GM19395 (cell line): ENCODE results near the gene CTSS.
A peak's percentile ranks its signal among the peaks of the same experiment; 100 is the strongest.
"Not testable (repeated sequence)": the region's sequence is repeated elsewhere in the genome, so short reads cannot be mapped to it uniquely, and the experiment has no call there.

Experiments
- ATAC-seq: cut with Tn5 transposase; IDR thresholded peaks from one replicate; pipeline ENCODE4 v1.9.1; 2021; ENCODE audit warnings: mild to moderate bottlenecking, moderate library complexity; ENCODE audit not compliant: unreplicated experiment

CTSS gene

DNA sequence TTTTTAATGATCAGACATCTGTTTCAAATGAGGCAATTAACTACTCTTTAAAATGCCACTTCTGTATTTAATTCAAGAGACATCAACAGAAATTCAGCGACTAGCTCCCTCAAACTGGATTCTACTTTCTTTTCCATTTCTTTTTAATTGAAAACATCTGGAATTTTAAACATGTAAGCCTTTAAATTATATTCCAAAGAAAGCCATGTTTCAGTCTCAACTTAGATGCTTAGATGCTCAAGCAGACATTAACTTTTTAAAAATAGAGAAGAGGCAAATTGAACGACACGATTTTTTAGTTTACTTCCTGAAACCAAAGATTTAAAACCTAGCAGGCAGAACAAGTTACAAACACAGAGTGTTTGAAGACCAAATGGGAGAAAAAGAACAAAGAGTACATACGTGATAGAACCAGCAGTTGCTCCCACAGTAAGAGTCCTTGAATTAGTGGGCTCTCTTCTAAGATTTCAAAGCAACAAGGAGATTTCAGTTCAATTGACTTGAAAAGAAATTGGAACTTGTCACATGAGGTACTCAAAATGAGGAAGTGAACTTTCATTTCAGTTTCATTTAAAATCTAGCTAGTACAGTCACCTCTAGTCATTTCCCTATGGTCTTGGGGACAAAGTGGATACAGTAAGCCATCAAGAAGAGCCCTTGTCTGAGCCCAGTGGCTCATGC is at the start of gene CTSS:
Gene CTSS, minus strand, starts transcription at position 483 of the 681 bp plus-strand sequence. CDS start 1,015 bp downstream, outside the sequence.
- ATAC-seq = peak; percentile 84

DNA sequence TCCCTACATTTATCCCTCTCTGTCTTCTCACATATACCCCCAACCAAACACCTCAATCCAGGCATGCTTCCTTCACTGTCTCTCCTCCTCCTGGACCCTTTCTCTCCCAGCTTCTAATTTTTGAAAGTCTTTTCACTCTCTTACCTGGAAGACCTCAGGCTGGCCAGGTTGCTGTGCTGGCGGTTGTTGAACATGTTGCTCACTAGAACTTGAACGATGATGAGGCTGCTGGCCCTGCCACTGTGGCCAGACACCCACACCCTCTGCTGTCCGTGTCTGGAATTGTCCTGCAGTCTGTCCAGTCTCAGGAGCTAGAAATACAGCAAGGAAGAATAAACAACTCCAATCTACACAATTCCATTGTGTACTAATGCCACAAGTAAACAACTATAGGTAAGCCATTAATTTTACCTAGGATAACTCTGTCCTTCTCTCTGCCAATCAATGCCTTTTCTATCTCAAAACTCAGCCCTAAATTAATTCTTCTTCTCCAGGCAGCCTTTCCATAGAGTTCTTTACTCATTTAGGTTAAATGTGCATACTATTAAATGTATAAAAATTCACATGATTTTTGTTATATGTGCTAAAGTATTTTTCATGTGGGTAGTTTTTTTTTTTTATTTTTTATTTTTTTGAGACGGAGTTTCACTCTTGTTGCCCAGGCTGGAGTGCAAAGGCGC is 47.6 kb upstream of the CTSS start:
- no peak for ATAC-seq

DNA sequence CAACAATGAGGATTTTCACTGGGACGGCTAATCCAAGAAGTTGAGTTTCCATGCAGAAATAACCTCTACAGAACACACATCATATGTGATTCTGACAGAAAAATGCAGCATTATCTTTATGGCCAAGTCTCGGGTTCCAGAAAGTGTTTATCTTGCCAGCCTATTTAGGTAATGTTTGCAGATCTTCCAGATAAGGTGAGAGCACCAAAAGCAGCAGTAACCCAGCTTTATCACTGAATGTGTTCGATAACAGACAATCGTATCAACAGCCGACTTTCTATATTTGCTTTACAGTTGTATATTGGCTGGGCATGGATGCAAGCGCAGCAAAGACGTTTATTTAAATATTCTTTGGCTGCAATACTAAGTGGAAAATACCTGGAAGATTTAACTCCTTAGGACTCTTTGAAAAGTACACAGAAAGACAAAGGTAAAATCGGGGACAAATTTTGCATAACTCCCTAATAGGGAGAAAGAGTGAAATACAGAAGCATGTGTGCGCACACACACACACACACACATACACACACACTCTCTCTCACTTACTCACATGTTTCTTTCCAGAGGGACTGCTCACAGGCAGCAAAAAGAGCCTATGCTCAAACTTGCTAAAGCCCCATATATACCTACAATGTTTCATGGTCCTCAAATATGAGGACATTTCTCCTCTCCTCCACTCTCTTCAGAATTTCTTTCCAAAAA is 45.5 kb upstream of the CTSS start:
- ATAC-seq = no peak

DNA sequence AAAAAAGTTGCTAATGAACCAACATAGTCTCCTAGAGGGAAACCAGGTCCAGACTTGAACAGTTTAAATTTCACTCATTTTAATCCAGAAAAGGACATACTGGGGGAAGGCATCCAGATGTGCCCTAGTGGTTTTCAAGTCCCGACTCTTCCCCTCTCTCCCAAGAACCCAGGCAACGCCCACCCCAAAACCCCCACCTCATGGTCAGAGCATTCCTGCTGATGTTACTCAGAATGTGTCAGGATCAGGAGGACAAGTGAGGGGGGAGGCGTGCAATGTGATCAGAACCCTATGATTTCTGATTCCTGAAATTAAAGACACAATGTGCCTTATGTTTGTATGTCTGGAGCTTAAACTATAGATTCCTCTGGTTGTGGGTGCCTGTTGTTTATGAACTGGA is 44.1 kb upstream of the CTSS start:
- ATAC-seq = no peak

DNA sequence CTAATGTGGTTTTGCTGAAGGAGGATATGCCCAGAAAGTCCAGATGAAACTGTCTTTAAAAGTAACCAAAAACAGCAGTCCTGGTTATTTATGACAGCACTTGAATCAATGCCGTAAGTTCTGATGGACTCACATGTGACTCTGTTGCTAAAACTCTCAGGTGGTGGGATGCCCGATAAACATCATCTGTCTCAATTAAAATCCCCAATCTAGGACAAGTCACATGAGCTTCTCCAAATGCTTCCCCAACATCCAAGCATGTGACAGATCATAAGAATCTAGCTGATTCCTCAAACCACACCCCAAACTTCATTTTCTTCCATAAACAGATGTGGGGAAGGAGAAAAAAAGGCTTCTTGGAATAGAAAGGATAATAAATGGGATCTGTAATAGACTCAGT is 43.3 kb upstream of the CTSS start:
- no peak for ATAC-seq

DNA sequence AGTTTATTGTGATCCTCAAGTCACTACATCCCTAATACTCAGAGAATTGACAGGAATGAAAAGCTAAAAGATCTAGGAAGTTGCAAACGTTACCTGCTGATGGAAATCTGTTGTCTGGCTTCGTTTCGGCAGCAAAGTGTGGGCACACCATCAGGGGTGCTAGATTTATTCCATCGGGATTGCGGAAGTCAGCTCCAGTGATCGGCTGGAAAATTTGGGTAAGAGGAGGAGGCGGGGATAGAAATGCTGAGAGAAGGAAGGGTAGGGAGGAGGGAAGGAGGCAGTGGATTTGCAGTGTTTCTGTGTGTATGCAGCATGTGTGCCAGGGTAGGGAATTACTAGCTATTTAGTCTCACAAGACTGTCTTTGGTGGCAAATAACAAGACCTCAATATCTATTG is 42.5 kb upstream of the CTSS start, which contains the start of gene CTSK:
Gene CTSK, minus strand, starts transcription at position 140 of the 400 bp plus-strand sequence. CDS start 1,455 bp downstream, outside the sequence.
- no peak for ATAC-seq

DNA sequence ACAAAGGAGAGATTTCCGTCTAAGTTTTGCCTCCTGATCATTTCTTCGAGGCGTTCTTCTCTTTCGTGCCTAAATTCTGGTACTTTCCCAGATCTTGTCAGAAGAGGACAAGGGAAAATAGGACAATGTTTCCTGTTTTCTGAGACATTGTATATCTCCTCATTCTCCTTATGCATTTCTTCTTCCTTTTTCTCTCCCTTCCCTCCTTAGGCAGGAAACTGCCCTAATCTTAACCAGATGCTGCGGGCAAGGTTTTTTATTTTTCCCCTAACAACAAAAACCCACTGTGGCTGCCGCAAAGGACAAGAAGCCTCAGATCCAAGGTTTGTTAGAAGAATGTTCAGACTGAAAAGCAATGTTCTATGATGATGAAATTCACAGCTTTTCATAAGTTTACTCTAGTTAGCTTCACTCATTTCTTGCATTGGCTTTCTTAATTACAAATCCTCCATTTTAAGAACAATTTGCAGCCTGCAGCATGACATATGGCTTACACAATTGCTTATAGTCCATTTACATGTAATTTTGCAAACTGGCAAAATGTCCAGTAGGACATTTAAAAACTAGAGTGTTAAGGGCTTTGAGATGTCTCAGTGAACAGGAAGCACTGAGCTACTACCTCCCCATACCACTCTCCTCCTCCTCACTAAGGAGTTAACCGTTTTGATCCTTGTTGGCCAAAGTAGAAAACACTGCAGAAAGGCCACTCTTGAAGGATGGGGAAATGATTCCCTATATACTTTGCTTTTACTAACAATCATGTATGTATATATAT is 41.9 kb upstream of the CTSS start:
- ATAC-seq = no peak

DNA sequence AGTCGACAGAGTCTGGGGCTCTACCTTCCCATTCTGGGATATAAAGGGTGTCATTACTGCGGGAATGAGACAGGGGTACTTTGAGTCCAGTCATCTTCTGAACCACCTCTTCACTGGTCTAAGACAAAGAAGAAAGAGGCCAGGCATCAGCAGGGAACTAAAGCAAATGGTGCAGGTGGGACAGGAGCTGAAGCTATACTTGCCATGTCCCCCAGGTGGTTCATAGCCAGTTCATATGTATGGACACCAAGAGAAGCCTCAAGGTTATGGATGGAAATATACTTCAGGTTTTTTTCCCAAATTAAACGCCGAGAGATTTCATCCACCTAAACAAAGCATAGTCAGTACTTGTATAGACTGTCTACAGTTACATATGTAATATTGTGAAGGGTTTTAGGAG is 40.3 kb upstream of the CTSS start:
- no peak for ATAC-seq

DNA sequence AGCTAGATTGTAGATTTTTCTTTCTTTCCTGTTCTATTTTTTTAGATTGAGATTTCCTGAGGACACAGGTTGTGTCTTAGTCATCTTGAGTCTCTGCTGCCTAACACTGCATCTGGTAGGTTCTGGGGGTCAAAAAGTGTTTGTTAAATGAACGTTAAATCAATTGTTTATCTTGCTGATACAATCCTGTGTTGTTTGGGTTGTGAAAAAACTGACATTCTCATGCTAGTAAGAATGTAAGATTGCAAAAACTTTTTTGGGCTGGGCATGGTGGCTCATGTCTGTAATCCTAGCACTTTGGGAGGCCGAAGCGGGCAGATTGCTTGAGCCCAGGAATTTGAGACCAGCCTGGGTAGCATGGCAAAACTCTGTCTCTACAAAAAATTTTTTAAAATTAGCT is 39.1 kb upstream of the CTSS start:
- ATAC-seq = no peak

DNA sequence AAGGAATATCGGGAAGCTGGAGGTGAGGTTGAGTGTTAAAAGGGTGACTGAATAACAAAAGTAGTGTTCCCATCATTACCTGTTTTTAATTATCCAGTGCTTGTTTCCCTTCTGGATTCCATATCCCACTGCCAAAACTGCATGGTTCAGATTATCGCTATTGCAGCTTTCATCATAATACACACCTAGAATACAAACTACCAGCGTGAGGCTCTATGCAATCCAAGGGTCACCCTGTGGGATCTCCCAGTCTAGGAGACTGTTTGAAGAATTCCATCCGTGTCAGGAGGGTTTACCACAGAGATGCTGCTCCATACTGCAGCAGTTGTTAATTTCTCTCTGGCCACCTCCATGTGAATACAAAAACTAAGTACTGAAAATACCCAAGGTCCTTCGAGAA is 33.5 kb upstream of the CTSS start:
- ATAC-seq = no peak

DNA sequence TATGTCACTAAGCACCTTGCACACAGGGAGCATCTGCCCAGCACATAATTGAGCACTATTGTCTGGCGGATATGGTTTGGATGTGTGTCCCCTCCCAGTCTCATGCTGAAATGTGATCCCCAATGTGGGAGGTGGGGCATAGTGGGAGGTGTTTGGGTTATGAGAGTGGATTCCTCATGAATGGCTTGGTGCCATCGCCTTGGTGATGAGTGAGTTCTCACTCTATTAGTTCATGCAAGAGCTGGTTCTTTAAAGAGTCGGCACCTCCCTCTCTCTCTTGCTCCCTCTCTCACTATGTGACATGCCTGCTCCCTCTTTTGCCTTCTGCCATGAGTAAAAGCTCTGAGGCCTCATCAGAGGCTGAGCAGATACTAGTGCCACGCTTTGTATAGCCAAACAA is 32.9 kb upstream of the CTSS start:
- ATAC-seq = no peak

DNA sequence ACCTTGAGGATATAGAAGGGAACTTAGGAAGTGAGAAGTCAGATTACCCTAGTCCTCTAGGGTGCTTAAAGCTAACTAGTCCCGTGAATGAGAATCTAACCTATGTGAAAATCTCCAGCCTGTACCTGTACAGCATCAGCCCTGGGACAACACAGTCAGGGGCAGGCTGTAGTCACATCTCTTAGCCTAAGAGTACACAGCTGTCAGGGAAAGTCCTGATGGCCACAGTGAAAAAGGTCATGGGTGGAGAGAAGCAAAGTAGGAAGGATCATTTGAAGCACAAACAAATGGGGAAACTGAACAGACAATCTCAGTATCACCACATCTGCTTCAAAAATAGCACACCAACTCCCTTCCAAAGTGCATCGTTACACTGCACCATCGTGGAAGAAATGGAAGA is 30.8 kb upstream of the CTSS start:
- no peak for ATAC-seq

DNA sequence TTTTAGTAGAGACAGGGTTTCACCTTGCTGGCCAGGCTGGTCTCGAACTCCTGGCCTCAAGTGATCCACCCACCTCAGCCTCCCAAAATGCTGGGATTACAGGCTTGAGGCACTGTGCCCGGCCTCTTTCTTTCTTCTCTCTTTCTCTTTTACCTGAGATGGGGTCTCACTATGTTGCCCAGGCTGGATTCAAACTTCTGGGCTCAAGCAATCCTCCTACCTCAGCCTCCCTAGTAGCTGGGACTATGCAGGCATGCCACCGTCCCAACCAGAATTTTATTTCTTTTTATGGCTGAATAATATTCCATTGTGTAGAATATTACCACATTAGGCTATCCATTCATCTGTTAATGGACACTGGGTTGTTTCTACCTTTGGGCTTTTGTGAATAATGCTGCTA is 28.2 kb upstream of the CTSS start:
- ATAC-seq = not testable (repeated sequence)

DNA sequence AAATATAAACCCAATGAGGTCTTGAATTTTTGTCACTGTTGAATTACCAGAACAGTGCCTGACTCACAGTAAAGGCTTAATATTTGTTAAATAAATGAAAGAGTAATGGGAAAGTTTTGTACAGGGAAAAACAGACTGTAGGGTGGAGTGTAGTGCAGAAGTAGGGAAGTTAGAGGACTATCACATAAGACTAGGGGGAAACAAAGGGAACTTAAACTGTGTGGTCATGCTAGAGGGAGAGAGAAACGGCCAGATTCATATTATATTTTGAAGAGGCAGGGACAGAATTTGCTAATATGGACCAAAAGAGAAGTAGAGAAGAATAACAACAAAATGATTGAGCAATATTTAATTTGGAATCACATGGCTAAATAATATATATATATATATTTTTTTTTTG is 27.6 kb upstream of the CTSS start:
- ATAC-seq = no peak

DNA sequence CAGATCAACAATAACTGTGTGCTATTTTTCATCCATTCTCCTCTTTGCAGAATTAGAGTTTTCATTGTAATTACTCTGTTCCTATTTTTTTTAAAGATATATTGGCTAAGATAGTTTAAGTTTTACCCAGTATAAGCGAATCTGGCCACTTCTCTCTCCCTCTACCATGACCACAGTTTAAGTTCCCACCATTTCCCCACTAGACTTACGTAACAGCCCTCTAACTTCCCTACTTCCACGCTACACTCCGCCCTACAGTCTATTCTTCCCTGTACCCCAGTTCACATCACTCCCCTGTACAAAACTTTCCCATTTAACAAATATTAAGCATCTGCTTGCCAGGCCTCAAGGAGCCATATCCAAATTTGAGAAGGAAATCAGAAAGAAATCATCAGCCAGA is 26.0 kb upstream of the CTSS start:
- no peak for ATAC-seq

DNA sequence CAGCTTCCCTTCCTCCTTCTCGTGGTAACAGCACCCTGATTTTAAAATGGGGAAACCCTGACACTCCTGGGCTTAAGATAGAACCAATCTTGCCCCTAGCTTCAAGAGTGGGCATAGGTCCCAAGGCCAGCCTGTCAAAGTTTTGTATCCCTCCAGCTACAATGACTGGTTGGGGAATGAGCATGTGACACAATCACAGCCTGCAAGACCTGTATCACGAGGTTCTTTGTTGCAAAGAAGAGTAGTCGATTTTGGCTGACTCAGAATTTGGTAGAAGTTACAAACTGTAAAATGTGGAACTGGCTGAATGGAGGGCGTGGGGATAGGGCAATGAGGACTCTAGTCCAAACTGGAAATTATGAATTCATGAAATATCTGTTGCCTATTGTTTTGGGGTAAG is 23.8 kb upstream of the CTSS start:
- ATAC-seq = no peak

DNA sequence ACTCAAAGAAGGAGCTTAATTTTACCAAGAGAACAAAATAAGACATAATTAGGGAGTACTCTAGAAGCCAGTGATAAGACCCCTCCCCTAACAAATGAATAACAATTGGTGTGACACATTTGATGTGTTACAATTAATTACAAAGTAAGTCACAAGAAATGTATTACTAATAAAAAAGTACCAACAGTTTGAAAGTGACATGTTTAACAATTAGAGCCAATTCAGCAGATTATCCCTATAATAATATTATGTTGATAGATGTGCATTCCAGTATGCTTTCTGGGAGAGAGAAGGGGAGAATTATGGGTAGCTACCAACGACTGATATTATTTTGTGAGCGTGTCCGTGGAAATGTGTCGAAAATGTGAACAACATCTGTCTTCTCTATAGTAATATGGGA is 23.4 kb upstream of the CTSS start:
- ATAC-seq = no peak

DNA sequence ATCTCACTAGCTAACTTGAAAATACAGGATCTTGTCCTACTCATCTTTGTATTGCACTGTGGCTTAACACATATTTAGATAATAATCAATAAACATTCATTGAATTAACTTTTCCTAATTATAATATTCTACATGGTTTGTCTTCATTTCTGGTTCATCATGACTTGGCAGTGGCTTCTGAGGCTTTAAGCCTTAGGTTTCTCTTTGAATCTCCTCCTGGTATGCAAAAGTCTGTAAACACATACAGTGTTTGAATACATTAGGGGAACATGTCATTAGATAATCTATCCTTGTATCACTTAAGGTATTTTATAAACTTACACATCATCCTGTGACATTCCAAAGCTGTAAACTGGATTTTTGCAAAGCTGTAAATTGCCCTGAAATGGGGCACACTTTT is 21.9 kb upstream of the CTSS start:
- no peak for ATAC-seq

DNA sequence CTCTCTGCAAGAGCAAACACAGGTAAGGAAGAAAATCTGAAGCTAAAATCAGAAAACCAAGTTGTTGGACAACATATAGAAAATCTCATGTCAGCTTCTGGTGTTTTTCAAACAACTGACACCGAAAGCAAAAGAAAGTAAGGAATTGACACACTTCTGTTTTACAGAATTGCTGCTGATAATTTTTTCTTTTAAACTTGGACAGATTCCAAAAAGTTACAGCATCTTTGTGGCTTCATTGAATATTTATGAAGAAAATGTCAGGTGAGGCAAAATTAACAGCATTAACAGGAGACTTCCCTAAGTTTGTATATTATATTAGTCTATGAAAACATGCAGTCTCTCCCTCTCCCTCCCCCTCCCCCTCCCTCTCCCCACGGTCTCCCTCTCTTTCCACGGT is 14.9 kb upstream of the CTSS start:
- ATAC-seq = no peak

DNA sequence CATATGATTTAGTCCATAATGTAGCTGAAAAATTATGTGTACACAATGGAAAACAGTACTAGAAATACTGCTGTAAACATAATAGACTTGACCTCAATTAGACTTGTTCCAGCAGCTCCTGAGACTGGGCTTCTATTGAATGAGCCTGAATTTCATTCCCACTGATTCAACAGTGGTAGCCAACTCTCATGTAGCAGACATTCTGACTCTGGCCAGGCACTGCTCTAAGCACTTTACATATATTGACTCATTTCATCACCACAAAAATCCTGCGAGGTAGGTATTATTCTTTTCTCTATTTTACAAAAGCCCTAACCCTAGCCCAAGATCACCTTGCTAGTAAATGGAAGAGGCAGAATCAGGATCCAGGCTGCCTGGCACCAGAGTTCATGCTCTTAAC is 12.8 kb upstream of the CTSS start:
- no peak for ATAC-seq

DNA sequence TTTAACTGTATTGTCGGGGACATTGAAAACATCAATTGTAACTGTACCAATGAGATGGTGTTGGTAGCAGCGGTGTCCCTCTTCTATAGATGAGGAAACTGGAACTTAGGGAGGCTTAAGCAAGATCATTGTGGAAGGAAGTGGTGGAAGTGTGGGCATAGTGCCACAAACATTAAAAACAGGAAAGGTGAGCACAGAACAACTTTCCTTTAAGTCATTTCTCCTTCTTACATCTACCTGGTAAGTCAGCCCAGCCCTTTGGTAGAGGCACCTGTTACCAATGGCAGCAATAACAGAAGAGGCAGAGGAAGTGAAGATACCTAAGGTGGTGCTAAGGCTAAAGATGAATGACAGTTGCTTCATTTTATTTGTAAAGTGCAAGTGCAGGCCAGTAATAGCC is 12.0 kb upstream of the CTSS start:
- ATAC-seq = no peak
